Measurements from ENCODE around the gene FAM124A.

Gene FAM124A

GRCh38 chr13:51243227-51243626 is 21.0 kb downstream of the FAM124A start:
- no peak for DNase-seq (ENCODE audit: low read depth)

- no peak for DNase-seq (ENCODE audit: low read depth)
Observed at GRCh38 chr13:51243832-51244231, 21.6 kb downstream of the FAM124A start.

- DNase-seq (ENCODE audit: low read depth), result no peak
Observed at GRCh38 chr13:51244637-51245405, 22.6 kb downstream of the FAM124A start.

DNA sequence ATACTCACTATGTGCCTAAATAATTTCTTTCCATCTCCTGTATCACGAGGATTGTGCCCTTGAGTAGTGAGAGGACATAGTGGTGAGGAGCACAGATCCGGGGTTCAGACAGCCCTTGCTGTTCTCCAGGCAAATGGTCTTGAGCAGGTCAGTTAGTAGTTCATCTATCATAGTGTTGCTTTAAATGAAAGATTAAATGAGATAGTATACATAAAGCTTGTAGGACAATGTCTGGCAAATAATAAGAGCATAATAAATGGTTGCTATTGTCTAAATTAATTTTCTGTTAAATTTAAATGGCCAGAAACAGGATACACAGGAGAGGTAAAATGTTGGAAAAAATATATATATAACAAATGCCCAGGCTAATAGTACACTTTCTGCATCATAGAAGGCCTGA is 23.4 kb downstream of the FAM124A start:
- DNase-seq (ENCODE audit: low read depth), result no peak

GRCh38 chr13:51246025-51246417 is 23.8 kb downstream of the FAM124A start:
- DNase-seq (ENCODE audit: low read depth), result no peak

DNA sequence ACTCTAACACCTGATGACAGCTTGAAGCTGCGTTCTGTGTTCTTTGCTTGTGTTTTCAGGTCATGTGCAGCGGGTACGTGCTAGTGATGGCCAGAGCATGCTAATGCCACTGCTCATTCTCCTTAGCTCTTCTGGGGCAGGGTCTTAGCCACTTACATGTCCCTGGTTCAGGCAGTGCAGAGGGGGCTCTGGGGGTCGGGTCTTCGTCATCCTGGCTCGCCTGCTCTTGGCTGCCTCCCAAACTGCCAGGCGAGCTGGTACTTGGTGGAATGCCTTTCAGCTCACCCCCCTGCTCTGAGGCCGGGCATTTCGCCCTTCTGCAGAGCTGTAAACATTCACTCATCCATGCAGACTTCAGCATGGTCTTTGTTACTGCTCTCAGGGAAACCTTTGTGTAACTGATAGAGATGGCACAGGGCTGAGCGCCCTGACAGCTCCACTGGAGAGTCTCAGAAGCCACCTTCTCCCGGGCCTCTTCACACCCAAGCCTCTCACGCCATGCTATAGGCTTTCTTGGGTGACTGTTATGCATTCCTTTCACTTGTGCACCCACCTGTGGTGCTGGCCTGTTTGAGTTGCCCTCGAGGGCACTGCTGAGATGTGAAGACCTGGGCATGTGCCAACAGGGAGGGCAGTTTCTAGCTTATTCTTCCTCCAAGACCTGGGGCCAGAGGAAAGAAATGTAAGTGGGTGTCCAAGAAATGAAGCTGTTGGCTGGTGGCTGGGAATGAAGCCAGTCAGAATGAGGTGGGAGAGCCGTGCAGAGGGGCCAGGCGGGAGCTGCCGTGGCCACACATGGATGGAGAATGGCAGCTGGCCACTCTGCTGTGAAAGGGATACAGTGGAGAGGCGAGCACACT is 24.4 kb downstream of the FAM124A start:
- DNase-seq (ENCODE audit: low read depth), result no peak

DNA sequence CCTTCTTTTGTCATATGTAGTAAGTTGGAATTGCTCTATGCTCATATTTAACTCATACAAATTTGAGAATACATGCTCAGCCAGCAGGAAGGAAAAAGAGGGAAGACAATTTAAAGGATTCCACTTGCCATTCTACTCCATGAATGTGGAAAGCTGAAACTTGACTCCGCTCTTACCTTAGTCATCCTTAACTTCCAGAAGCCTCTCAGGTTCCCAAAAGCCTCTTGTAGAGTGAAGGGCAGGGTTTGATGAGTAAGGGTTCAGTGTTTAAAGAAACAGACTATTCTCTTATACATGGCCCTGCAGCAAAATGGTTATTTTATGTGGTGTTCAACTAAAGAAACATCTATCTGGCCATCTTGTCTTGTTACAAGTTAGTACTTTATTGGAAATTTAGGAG is 27.1 kb downstream of the FAM124A start:
- no peak for DNase-seq (ENCODE audit: low read depth)

DNA sequence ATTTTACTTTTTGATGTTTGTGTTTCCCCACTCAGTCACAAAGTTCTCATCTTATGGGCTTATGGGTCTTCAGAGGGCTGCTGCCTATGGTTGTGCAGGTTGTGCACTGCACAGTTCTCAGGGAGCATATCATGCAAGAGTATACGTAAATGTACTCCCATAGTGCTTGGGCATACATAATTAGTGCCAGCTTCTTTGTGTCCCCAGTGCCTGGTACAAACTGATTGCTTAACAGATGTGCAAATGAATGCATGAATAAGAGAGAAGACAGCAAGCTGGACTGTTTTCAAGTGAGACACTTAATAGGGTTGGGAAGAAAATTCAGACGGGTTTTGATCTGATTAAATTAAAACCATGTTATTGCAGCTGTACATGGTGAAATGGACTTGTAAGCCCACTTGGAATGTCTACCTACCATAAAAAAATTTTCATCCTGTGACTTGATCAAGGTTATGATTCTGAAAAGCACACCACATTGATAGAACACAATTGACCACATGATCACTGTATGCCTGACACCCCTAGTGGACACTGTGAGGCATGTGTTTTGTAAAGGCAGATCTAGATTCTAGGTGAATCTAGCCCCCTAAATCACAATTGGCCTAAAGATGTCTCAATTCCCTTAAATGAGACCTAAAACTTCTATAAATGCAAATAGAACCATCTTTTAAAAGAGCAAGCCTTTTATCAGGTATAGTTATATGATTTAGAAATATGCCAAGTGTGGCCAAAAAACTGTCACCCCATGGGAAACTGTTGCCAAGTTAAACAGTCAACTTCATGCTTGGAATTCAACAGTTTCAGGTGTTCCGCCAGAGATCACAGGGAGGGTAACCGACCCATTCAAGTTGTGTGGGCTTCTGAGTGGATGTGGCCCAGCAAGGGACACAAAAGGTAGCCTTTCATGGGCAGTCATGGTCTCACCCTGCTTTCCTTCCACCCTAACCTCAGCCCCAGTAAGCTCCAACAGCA is 27.9 kb downstream of the FAM124A start:
- DNase-seq (ENCODE audit: low read depth), result no peak

DNA sequence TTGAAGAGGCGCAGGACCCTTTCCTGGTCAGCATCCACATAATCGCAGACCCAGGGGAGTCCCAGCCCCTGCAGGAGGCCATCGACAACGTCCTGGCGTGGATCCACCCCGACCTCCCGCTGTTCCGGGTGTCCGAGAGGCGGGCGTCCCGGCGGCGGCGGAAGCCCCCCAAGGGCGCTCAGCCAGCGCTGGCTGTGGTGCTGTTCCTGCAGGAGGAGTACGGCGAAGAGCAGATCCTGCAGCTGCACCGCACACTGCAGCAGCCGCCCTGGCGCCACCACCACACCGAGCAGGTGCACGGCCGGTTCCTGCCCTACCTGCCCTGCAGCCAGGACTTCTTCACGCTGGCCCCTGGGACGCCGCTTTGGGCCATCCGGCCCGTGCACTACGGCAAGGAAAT is 29.3 kb downstream of the FAM124A start:
- DNase-seq (ENCODE audit: low read depth), result no peak

DNA sequence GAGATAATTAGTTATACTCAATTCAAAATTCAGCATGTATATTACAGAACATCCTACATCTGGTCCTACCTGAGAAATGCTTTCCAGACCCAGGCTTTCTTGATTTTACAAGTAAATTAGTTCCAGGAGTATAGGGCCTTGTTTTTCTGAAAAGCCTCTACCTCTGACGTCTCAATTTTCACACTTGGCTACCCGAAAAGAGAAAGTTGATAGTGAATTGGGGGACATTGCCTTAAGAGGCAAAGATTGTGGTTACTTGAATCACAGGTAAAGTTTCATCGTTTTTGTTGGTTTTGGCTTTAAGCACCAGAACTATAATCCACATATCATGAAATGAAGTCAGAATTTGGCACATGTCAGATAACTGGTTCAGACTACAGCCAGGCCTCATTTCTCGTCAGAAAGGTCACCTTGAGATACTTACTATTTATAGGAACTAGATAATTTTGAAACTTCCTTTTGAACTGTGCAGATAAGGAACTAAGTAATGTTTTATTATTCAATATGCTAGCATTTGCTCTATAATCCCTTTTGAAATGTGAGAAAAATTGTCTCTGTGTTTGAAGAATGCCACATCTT is 30.8 kb downstream of the FAM124A start:
- no peak for DNase-seq (ENCODE audit: low read depth)

GRCh38 chr13:51255556-51255955 is 33.4 kb downstream of the FAM124A start:
- DNase-seq (ENCODE audit: low read depth), result no peak

DNA sequence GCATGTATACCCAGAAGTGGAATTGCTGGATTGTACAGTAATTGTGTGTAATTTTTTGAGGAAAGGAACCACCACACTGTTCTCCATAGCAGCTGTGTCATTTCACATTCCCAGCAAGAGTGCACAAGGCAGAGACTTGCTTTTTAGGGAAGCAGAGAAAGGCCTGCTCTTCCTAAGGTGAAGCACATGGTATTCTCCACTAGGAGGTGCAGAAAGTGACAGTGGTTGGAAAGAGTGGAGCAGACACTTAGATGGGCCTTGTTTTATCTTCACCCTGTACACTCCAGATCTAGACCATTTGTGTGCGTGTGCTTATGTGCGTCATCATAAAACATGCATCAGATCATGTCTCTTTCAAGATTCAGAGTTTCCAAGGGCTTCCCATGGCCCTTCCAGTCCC is 35.0 kb downstream of the FAM124A start:
- no peak for DNase-seq (ENCODE audit: low read depth)

- no peak for DNase-seq (ENCODE audit: low read depth)
Observed at GRCh38 chr13:51258612-51259548, 36.7 kb downstream of the FAM124A start.

DNA sequence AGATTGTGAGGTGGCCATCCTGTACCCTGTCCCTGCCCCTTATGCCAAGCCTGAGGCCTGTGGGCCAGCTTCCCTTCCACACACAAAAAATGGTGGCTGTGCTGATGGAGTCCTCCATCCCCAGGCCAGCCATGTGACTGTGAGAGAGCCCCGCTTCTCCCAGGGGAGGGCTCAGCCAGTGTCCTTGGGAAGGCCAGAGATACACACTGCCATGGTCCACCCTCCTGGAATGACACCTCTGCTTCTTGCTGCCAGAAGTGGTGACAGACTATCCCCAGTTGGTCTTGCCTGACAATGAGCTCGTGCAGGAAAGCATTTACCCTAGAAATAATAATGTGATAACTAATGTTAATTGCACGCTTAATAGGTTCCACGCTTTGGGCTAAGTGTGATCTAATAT is 38.0 kb downstream of the FAM124A start:
- DNase-seq (ENCODE audit: low read depth), result no peak

GRCh38 chr13:51261610-51262249 is 39.5 kb downstream of the FAM124A start:
- no peak for DNase-seq (ENCODE audit: low read depth)

DNA sequence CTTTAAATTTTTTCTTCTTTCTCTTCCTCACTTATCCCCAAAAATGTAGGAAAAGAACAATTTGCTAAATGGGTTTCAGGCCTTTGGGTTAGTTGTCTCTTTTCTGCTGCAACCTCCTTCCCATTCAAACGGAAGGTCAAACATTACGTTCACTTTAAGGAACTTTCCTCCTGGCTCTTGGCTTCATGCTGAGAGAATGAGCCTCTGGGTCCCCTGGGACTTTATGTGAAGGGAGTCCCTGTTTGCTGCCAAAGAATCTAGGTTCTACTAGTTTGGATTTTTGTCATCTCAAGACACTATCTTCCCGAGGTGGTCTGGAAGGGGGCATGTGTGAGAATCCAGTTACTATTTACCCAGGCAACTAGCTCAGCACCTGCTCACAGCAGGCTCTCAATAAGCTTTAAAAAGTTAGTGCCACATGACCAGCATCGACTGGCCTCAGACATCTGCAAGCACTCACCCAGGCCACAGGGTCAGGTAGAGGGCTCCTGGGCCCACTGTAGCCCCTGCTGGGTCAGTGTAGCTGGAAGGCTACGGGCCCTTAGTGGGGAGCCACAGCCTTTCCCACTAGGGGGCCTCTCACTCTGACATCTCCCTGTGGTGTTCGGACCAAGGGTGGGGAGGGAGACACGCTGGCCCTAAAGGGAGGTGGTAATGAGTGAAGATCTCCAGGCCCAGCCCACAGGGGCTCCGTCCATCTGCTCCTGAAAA is 40.5 kb downstream of the FAM124A start:
- no peak for DNase-seq (ENCODE audit: low read depth)

- no peak for DNase-seq (ENCODE audit: low read depth)
Observed at GRCh38 chr13:51266642-51267041, 44.4 kb downstream of the FAM124A start.

- DNase-seq (ENCODE audit: low read depth), result no peak
Observed at GRCh38 chr13:51267622-51268021, 45.4 kb downstream of the FAM124A start.

DNA sequence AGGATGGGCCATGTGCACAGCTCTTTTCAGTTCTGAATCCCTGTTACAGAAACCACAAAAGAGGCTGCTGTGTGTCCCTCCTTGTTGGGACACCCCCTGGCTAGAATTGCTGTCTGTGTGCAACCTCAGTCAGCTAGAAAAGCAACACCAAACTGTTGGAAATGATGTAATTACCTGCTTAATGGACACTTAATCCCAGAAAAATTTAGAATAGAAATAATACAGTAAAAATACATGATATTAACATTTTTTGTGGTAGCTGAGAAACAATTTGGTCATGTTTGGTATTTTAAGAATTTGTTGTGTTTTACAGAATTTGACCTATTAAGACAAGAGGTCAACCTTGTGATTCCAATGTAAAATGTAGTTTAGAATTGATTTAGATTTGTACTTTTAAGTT is 46.8 kb downstream of the FAM124A start:
- DNase-seq (ENCODE audit: low read depth), result no peak

Measured in activated T-helper 1 cell treated with Interleukin-2 at 50 U/mL for 16 hours (primary cell).